Panc1 (cell line): ENCODE measurements around the gene TNRC6A.

Experiments used
- POLR2AphosphoS5 ChIP-seq: IDR thresholded peaks from 2 replicates; pipeline ENCODE4 v1.6.1; 2012; ENCODE audit warnings: mild to moderate bottlenecking, low read depth, low read length, moderate library complexity
- TCF7L2 ChIP-seq: IDR thresholded peaks from 2 replicates; pipeline ENCODE4 v1.6.1; 2011; ENCODE audit warnings: mild to moderate bottlenecking, low read depth, low read length, inconsistent platforms
- TF ChIP-seq, protein P1 (sequence below): fragments of 450-650 bp; IDR thresholded peaks from 2 replicates; pipeline ENCODE4 v1.5.1; 2017; ENCODE audit warnings: mild to moderate bottlenecking

DNA sequence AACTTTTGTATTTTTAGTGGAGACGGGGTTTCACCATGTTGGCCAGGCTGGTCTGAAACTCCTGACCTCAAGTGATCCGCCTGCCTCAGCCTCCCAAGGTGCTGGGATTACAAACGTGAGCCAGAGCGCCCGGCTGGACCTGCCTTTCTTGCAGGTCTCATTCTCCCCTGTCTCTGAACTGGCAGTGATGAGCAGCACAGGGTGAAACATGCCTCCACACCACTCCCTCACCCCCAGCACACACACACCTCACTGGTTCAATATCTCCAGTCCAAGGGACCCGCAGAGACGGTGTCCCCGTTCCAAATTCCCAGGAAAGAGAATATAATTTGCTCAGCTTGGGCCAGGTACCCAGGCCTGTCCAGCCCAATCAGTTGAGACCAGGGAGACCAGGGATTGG is 139.6 kb downstream of the TNRC6A start:
- TF ChIP-seq, protein P1, sequence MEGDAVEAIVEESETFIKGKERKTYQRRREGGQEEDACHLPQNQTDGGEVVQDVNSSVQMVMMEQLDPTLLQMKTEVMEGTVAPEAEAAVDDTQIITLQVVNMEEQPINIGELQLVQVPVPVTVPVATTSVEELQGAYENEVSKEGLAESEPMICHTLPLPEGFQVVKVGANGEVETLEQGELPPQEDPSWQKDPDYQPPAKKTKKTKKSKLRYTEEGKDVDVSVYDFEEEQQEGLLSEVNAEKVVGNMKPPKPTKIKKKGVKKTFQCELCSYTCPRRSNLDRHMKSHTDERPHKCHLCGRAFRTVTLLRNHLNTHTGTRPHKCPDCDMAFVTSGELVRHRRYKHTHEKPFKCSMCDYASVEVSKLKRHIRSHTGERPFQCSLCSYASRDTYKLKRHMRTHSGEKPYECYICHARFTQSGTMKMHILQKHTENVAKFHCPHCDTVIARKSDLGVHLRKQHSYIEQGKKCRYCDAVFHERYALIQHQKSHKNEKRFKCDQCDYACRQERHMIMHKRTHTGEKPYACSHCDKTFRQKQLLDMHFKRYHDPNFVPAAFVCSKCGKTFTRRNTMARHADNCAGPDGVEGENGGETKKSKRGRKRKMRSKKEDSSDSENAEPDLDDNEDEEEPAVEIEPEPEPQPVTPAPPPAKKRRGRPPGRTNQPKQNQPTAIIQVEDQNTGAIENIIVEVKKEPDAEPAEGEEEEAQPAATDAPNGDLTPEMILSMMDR: no peak
- TF ChIP-seq TCF7L2: no peak
- TF ChIP-seq POLR2AphosphoS5: no peak
